Osteoblast (primary cell): Measurements from ENCODE around the gene ATG13. TPM values are rescaled to one million over a fixed set of nuclear protein-coding genes. Genes with fewer than 3 reads are reported as not detected.
"Not testable (repeated sequence)": the region's sequence is repeated elsewhere in the genome, so short reads cannot be mapped to it uniquely, and the experiment has no call there.

Experiments used
- DNase-seq: peaks from one replicate; pipeline ENCODE4 v3.0.0; 2011; ENCODE audit warnings: low spot score, mixed read lengths; ENCODE audit not compliant: insufficient read length; ENCODE audit errors: missing footprints
- H2AFZ ChIP-seq: 2 replicates; pipeline ENCODE4 v1.6.0; 2011; ENCODE audit warnings: mild to moderate bottlenecking, low read length
- H3K27ac ChIP-seq: 2 replicates; pipeline ENCODE4 v1.5.1; 2011; ENCODE audit warnings: mild to moderate bottlenecking, low read depth, low read length, moderate library complexity
- H3K27me3 ChIP-seq: 2 replicates; pipeline ENCODE4 v1.6.0; 2012; ENCODE audit warnings: mild to moderate bottlenecking, control low read depth, inconsistent platforms, low read length, moderate library complexity; ENCODE audit not compliant: insufficient read depth
- H3K36me3 ChIP-seq: 2 replicates; pipeline ENCODE4 v1.5.1; 2011; ENCODE audit warnings: mild to moderate bottlenecking, low read length, control low read depth, moderate library complexity; ENCODE audit not compliant: insufficient read depth
- H3K4me1 ChIP-seq: 2 replicates; pipeline ENCODE4 v1.5.1; 2011; ENCODE audit warnings: mild to moderate bottlenecking, low read length, control low read depth, moderate library complexity; ENCODE audit not compliant: insufficient read depth
- H3K4me2 ChIP-seq: 2 replicates; pipeline ENCODE4 v1.6.0; 2011; ENCODE audit warnings: mild to moderate bottlenecking, low read length; ENCODE audit not compliant: insufficient read depth
- H3K4me3 ChIP-seq: fragments of 200-600 bp; sonication (generic); 3 replicates; pipeline ENCODE4 v1.5.1; 2012; ENCODE audit warnings: mild to moderate bottlenecking, low read length, inconsistent platforms; ENCODE audit not compliant: insufficient read depth
- H3K79me2 ChIP-seq: 2 replicates; pipeline ENCODE4 v1.6.0; 2012; ENCODE audit warnings: mild to moderate bottlenecking, low read length, control low read depth, inconsistent platforms; ENCODE audit not compliant: insufficient read depth
- H3K9me3 ChIP-seq: 2 replicates; pipeline ENCODE4 v1.5.1; 2011; ENCODE audit warnings: low read depth, low read length, control low read depth
- H4K20me1 ChIP-seq: 2 replicates; pipeline ENCODE4 v1.6.0; 2012; ENCODE audit warnings: mild to moderate bottlenecking, low read length, control low read depth; ENCODE audit not compliant: insufficient read depth
- CTCF ChIP-seq: IDR thresholded peaks from 2 replicates; pipeline ENCODE4 v1.5.1; 2011; ENCODE audit warnings: mild to moderate bottlenecking, low read depth, low read length, moderate library complexity; ENCODE audit errors: extremely low read depth
- total RNA-seq: library from RNA; depleted of rRNA; stranded (reverse); fragments of >200 nt; gene quantifications from 2 replicates; pipeline ENCODE4 v1.2.3, GENCODE V29; 2012

ATG13 gene
- total RNA-seq, 1 donor: 70.9 TPM

- DNase-seq: no peak
- Histone ChIP-seq H3K4me1 (peaks cover 4% of the 10 kb centered on the region), H3K4me2 (no peak overlapping the region), H3K27ac (peak overlapping the region; percentile 15), H3K4me3 (no peak overlapping the region), H2AFZ (no peak overlapping the region), H3K27me3 (no peaks in the 10 kb centered on the region), H3K36me3 (peaks cover 55% of the 10 kb centered on the region), H4K20me1 (no peaks in the 10 kb centered on the region), H3K79me2 (no peaks in the 10 kb centered on the region), H3K9me3 (no peaks in the 10 kb centered on the region)
- TF ChIP-seq CTCF: no peak
Measured at GRCh38 chr11:46666516-46666915, 49.2 kb downstream of the ATG13 start.

- H3K4me2 ChIP-seq: no peak overlapping the region
- no peaks in the 10 kb centered on the region for H3K9me3 ChIP-seq
- H3K4me1 ChIP-seq: peaks cover 4% of the 10 kb centered on the region
- H3K4me3 ChIP-seq: no peak overlapping the region
- H3K79me2 ChIP-seq: no peaks in the 10 kb centered on the region
- no peak for DNase-seq
- H3K27ac ChIP-seq: no peak overlapping the region
- no peak overlapping the region for H2AFZ ChIP-seq
- no peaks in the 10 kb centered on the region for H3K27me3 ChIP-seq
- TF ChIP-seq CTCF: no peak
- no peaks in the 10 kb centered on the region for H4K20me1 ChIP-seq
- peaks cover 60% of the 10 kb centered on the region for H3K36me3 ChIP-seq
Measured at GRCh38 chr11:46667043-46667481, 49.7 kb downstream of the ATG13 start.

- Histone ChIP-seq H2AFZ (no peak overlapping the region), H4K20me1 (no peaks in the 10 kb centered on the region), H3K9me3 (no peaks in the 10 kb centered on the region), H3K79me2 (no peaks in the 10 kb centered on the region), H3K4me3 (no peak overlapping the region), H3K27ac (no peak overlapping the region), H3K36me3 (peaks cover 66% of the 10 kb centered on the region), H3K4me2 (no peak overlapping the region), H3K4me1 (peaks cover 4% of the 10 kb centered on the region), H3K27me3 (no peaks in the 10 kb centered on the region)
- no peak for DNase-seq
- no peak for TF ChIP-seq CTCF
Measured at GRCh38 chr11:46668480-46669085, 51.2 kb downstream of the ATG13 start.

GRCh38 chr11:46669711-46670139 is 52.4 kb downstream of the ATG13 start:
- H3K36me3 ChIP-seq: peaks cover 67% of the 10 kb centered on the region
- no peaks in the 10 kb centered on the region for H4K20me1 ChIP-seq
- no peak for DNase-seq
- H3K9me3 ChIP-seq: no peaks in the 10 kb centered on the region
- H3K27ac ChIP-seq: no peak overlapping the region
- no peaks in the 10 kb centered on the region for H3K27me3 ChIP-seq
- H2AFZ ChIP-seq: no peak overlapping the region
- H3K4me1 ChIP-seq: peaks cover 8% of the 10 kb centered on the region
- no peak overlapping the region for H3K4me2 ChIP-seq
- no peaks in the 10 kb centered on the region for H3K79me2 ChIP-seq
- H3K4me3 ChIP-seq: no peak overlapping the region
- peak; percentile 41 for TF ChIP-seq CTCF

GRCh38 chr11:46670521-46670920 is 53.2 kb downstream of the ATG13 start:
- H3K4me2 ChIP-seq, DNase-seq, H3K27ac ChIP-seq: not testable (repeated sequence)

More at GRCh38 chr11:46670521-46670920, 53.2 kb downstream of the ATG13 start:
- H3K27me3 ChIP-seq, H3K4me3 ChIP-seq, H3K79me2 ChIP-seq, H3K9me3 ChIP-seq, H4K20me1 ChIP-seq, H2AFZ ChIP-seq: not testable (repeated sequence)
- peaks cover 63% of the 10 kb centered on the region for H3K36me3 ChIP-seq
- H3K4me1 ChIP-seq: peaks cover 16% of the 10 kb centered on the region
